HepG2 (cell line): Measurements from ENCODE around the gene METTL4. TPM values are rescaled to one million over a fixed set of nuclear protein-coding genes. Genes with fewer than 3 reads are reported as not detected.

ENCODE experiments used
- AFF4 ChIP-seq: sonication (generic); formaldehyde crosslinking; IDR thresholded peaks from 2 replicates; pipeline ENCODE4 v1.4.0; 2020; ENCODE audit warnings: missing genetic modification reagents
- GMEB1 ChIP-seq: sonication (generic); formaldehyde crosslinking; IDR thresholded peaks from 2 replicates; pipeline ENCODE4 v1.5.1; 2020; ENCODE audit warnings: missing genetic modification reagents, mild to moderate bottlenecking, borderline replicate concordance
- NR1H2 ChIP-seq: sonication (generic); formaldehyde crosslinking; IDR thresholded peaks from 2 replicates; pipeline ENCODE4 v1.8.1; 2022; ENCODE audit warnings: low read depth, missing genetic modification reagents, borderline replicate concordance
- RERE ChIP-seq: IDR thresholded peaks from 2 replicates; pipeline ENCODE4 v1.6.1; 2016; ENCODE audit warnings: low read depth, missing genetic modification reagents, missing compliant biosample characterization
- USF2 ChIP-seq, 2 experiments: sonication (generic) in 1 of 2; formaldehyde crosslinking in 1 of 2; IDR thresholded peaks; 2 replicates each; pipeline versions ENCODE4 v1.5.1 to v1.6.1; 2011 to 2020; ENCODE audit warnings: borderline replicate concordance in 1 of 2, low read depth in 1 of 2, low read length in 1 of 2, mild to moderate bottlenecking in 1 of 2, missing genetic modification reagents in 1 of 2, moderate library complexity in 1 of 2
- ZFYVE20 ChIP-seq: sonication (generic); formaldehyde crosslinking; IDR thresholded peaks from 2 replicates; pipeline ENCODE4 v1.8.0; 2023; ENCODE audit warnings: low read depth, mild to moderate bottlenecking, moderate library complexity, missing genetic modification reagents, borderline replicate concordance
- ZNF124 ChIP-seq: sonication (generic); formaldehyde crosslinking; IDR thresholded peaks from 2 replicates; pipeline ENCODE4 v1.4.0; 2020; ENCODE audit warnings: missing genetic modification reagents
- ZNF225 ChIP-seq: sonication (generic); formaldehyde crosslinking; IDR thresholded peaks from 2 replicates; pipeline ENCODE4 v1.4.0; 2020; ENCODE audit warnings: mild to moderate bottlenecking, missing genetic modification reagents
- ZNF333 ChIP-seq: sonication (generic); formaldehyde crosslinking; IDR thresholded peaks from 2 replicates; pipeline ENCODE4 v1.4.0; 2020; ENCODE audit warnings: mild to moderate bottlenecking, missing genetic modification reagents, borderline replicate concordance
- ZNF576 ChIP-seq: sonication (generic); formaldehyde crosslinking; IDR thresholded peaks from 2 replicates; pipeline ENCODE4 v1.4.0; 2020; ENCODE audit warnings: mild to moderate bottlenecking, missing genetic modification reagents
- ZNF660 ChIP-seq: sonication (generic); formaldehyde crosslinking; IDR thresholded peaks from 2 replicates; pipeline ENCODE4 v1.5.1; 2020; ENCODE audit warnings: mild to moderate bottlenecking, low read depth, missing genetic modification reagents, borderline replicate concordance
- ZNF816 ChIP-seq: sonication (generic); formaldehyde crosslinking; IDR thresholded peaks from 2 replicates; pipeline ENCODE4 v1.8.0; 2022; ENCODE audit warnings: missing genetic modification reagents, mild to moderate bottlenecking, borderline replicate concordance
- polyA plus RNA-seq, 8 experiments: library from polyadenylated mRNA; depleted of rRNA in 3 of 8; stranded (reverse) in 7 of 8; unstranded in 1 of 8; fragments of >200 nt; fragmentation: Illumina TruSeq in 4 of 8; extraction: Trizol in 4 of 8; gene quantifications; 2 replicates each; pipeline versions ENCODE4 v1.2.1 to v1.2.3, GENCODE V29; 2011 to 2016; ENCODE audit warnings: low read depth in 4 of 8, missing spikeins in 1 of 8, mixed read lengths in 1 of 8; ENCODE audit not compliant: insufficient read depth in 1 of 8
- total RNA-seq, 5 experiments: library from RNA; depleted of rRNA; stranded (reverse); fragments of >200 nt; fragmentation: Illumina TruSeq; extraction: Trizol; gene quantifications; 2 replicates each; pipeline ENCODE4 v1.2.3, GENCODE V29; 2016; ENCODE audit warnings: low read depth in 1 of 5

METTL4 gene
- total and polyA plus RNA-seq, 2 of the 13 experiments (the other 11 are each of a cell fraction or from before 2014, with no cell fraction given): 6.8 to 8.1 TPM

GRCh38 chr18:2571200-2572170, at the start of gene METTL4, which contains the start of gene NDC80 (continued):
- TF ChIP-seq RERE (CRISPR knock-in tag) (no peak), ZNF816 (CRISPR knock-in tag) (peak; percentile 68; the same call in 1 of the 2 replicates), ZNF124 (CRISPR knock-in tag) (peak; percentile 53; the same call in 1 of the 2 replicates), ZFYVE20 (CRISPR knock-in tag) (peak; percentile 95), GMEB1 (CRISPR knock-in tag) (peak; percentile 100), ZNF660 (no peak), NR1H2 (no peak), ZNF225 (0 out of 2 replicates have a peak, but pooled peaks have one; percentile 73), ZNF333 (CRISPR knock-in tag) (no peak), ZNF576 (CRISPR knock-in tag) (0 out of 2 replicates have a peak, but pooled peaks have one; percentile 22), AFF4 (CRISPR knock-in tag) (no peak), USF2 (IDR thresholded peaks at IDR 0.05; ENCODE audit: low read depth, low read length) (no peak), USF2 (CRISPR knock-in tag; IDR thresholded peaks at IDR 0.05; ENCODE audit: borderline replicate concordance) (peak; percentile 30; the same call in 1 of the 2 replicates)
